Progenitor cell of endocrine pancreas (in vitro differentiated cells): ENCODE data around the gene EXOSC2. TPM values are rescaled to one million over a fixed set of nuclear protein-coding genes. Genes with fewer than 3 reads are reported as not detected.
A peak's percentile ranks its signal among the peaks of the same experiment; 100 is the strongest.

ENCODE experiments used
- DNase-seq: peaks from one replicate; pipeline ENCODE4 v3.0.0; 2021; ENCODE audit warnings: low spot score; ENCODE audit not compliant: unreplicated experiment
- H3K27ac Mint-ChIP-seq: 2 replicates; pipeline ENCODE4 v1.8.0; 2021; ENCODE audit warnings: mild to moderate bottlenecking, moderate library complexity, mixed read lengths
- H3K27me3 Mint-ChIP-seq: 2 replicates; pipeline ENCODE4 v1.8.0; 2021; ENCODE audit warnings: mixed read lengths
- H3K36me3 Mint-ChIP-seq: 2 replicates; pipeline ENCODE4 v1.8.0; 2022; ENCODE audit warnings: mixed read lengths; ENCODE audit not compliant: insufficient read depth
- H3K4me1 Mint-ChIP-seq: 2 replicates; pipeline ENCODE4 v1.8.0; 2021; ENCODE audit warnings: low read depth, mixed read lengths
- H3K4me3 Mint-ChIP-seq: 2 replicates; pipeline ENCODE4 v1.8.0; 2021; ENCODE audit warnings: low read depth, mild to moderate bottlenecking, moderate library complexity, mixed read lengths
- H3K9me3 Mint-ChIP-seq: 2 replicates; pipeline ENCODE4 v1.8.0; 2021; ENCODE audit warnings: low read depth, mixed read lengths
- total RNA-seq: library from RNA; stranded (reverse); gene quantifications from 2 replicates; pipeline ENCODE4 v1.2.1, GENCODE V29; 2021
- TF ChIP-seq, protein P1 (sequence below): fragments of 200-600 bp; sonication (generic); IDR thresholded peaks from one replicate; pipeline ENCODE4 v1.5.0; 2021; ENCODE audit warnings: antibody characterized with exemption, mild to moderate bottlenecking; ENCODE audit not compliant: unreplicated experiment

The EXOSC2 gene
- total RNA-seq, 1 donor from 2014 or later = 45.9 TPM

DNA sequence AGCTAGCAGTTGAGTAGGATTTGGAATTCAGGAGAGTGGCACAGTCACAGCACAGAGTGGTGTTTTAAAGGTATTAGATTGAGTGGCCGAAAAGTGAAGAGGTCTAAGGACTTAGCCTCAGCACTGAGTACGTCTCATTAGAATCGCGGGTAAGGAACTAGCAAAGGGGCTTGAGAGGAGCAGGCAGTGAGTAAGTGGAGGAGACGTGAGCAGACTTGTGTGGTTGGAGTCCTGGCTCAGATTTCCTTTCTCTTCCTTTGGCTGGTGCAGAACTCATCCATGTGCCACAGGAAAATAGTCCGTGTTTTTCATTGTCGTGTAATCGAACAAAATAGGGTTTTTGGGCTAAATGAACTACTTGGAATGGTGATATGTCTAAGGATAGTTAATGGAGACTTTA is 3.4 kb downstream of the EXOSC2 start:
- Mint-ChIP-seq H3K27me3 (no peaks in the 10 kb centered on the region), H3K9me3 (no peaks in the 10 kb centered on the region), H3K27ac (no peak overlapping the region), H3K4me1 (peaks cover 21% of the 10 kb centered on the region), H3K4me3 (no peak overlapping the region), H3K36me3 (peaks cover 24% of the 10 kb centered on the region)
- no peak for DNase-seq
- TF ChIP-seq, protein P1, sequence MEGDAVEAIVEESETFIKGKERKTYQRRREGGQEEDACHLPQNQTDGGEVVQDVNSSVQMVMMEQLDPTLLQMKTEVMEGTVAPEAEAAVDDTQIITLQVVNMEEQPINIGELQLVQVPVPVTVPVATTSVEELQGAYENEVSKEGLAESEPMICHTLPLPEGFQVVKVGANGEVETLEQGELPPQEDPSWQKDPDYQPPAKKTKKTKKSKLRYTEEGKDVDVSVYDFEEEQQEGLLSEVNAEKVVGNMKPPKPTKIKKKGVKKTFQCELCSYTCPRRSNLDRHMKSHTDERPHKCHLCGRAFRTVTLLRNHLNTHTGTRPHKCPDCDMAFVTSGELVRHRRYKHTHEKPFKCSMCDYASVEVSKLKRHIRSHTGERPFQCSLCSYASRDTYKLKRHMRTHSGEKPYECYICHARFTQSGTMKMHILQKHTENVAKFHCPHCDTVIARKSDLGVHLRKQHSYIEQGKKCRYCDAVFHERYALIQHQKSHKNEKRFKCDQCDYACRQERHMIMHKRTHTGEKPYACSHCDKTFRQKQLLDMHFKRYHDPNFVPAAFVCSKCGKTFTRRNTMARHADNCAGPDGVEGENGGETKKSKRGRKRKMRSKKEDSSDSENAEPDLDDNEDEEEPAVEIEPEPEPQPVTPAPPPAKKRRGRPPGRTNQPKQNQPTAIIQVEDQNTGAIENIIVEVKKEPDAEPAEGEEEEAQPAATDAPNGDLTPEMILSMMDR = no peak

DNA sequence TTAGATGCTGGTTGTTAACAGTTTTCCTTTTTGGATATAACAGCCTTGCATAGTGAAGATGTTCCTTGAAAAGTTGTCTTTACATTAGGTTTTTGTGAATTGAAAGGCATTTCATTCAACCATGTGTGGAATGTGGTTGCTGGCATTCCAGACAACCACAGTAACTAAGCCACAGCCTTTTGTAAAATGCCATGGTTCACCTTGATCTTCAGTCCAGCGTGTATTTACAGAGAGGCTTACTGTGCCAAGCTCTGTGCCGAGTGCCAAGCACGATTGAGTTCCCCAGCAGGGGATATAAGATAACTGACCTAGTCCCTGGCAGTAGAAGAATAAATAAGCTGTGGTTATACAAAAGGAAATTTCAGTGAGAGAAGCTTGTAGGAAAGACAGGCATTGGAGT is 4.9 kb downstream of the EXOSC2 start:
- TF ChIP-seq, protein P1 = no peak
- peaks cover 32% of the 10 kb centered on the region for H3K36me3 Mint-ChIP-seq
- no peak overlapping the region for H3K4me3 Mint-ChIP-seq
- no peak for DNase-seq
- no peak overlapping the region for H3K27ac Mint-ChIP-seq
- no peaks in the 10 kb centered on the region for H3K27me3 Mint-ChIP-seq
- no peaks in the 10 kb centered on the region for H3K9me3 Mint-ChIP-seq
- H3K4me1 Mint-ChIP-seq = peaks cover 9% of the 10 kb centered on the region

DNA sequence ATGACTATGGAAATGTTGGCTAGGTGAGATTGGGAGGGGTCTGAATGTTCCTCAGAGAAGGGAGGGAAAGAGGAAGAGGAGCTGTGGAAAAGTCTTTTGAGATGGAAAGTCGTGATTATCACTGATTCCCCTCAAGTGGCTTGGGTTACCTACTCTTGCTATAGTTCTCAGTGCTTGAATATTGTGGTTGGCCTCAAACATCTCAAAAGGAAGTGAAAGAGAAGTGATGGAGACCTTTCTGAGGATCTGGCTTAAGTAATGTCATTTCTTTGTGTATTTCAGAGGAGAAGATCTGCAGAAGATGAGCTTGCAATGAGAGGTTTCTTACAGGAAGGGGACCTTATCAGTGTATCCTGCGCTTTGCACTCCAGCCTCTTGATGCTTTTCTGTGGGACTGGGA is 5.5 kb downstream of the EXOSC2 start:
- Mint-ChIP-seq H3K9me3 (no peaks in the 10 kb centered on the region), H3K4me1 (peaks cover 9% of the 10 kb centered on the region), H3K27ac (no peak overlapping the region), H3K4me3 (no peak overlapping the region), H3K27me3 (no peaks in the 10 kb centered on the region), H3K36me3 (peaks cover 35% of the 10 kb centered on the region)
- TF ChIP-seq, protein P1 = no peak
- no peak for DNase-seq

DNA sequence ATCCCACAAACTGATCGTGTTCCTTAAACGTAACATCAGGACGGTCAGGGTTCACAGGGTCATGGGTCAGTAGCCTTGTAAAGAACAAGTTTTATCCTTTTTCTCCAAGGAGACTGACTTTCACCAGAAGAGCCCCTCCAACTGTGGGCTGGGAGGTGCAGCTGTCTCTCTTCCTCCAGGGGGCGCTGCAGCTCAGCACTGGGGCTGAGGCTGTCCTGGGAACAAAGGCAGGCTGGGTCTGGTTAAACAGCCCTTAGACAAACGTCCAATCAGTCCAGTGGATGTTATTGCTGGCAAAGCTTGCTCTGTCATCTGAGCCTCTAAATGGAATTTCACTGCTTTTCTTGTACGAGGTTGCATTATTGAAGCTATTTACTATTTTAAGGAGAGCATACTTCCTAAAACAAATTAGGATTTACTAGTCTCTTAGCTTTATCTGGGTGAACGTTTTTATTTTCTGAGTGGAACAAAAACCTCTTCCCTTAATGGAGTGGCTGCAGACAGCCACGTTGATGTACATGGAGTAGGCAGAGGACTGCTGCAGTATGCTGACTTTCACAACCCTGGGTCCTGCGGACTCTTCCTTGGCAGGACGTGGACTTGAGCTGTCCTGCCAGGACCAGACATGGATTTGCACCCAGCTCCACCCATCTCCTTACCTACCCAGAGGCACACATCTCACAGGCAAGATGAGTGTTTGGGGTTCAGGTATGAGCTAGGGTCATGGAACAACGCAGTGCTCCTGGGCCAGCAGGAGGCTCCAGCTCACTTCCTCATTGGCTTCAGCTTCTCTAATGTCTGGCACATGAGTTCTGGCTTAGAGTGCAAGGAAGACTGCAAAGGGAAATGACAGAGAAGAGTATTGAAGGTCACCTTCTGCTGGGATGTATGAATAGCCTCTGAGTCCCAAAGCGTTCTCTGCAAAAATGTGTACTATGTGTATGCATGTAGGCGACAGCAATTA is 7.8 kb downstream of the EXOSC2 start:
- Mint-ChIP-seq H3K36me3 (peaks cover 34% of the 10 kb centered on the region), H3K9me3 (no peaks in the 10 kb centered on the region), H3K27ac (peak overlapping the region; percentile 77), H3K4me1 (no peaks in the 10 kb centered on the region), H3K4me3 (no peak overlapping the region), H3K27me3 (no peaks in the 10 kb centered on the region)
- TF ChIP-seq, protein P1 = peak; percentile 97
- DNase-seq = peak; percentile 82

DNA sequence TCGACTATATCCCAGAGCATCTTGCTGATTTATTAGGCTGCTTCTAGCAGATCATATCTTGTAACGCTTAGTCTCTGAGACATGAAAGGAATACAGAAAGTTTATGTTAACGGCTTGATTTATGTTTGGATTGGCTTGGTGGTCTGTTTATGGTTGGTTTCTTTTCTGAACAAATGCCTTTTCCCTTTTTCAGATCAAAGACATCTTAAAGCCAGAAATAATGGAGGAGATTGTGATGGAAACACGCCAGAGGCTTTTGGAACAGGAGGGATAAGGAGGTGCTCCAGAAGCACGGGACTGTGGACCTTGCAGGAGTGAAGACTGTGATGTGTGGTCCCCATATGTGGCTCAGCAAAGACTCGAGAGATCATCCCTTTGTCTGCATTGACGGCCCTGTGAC is 9.9 kb downstream of the EXOSC2 start:
- Mint-ChIP-seq H3K36me3 (peaks cover 24% of the 10 kb centered on the region), H3K27me3 (no peaks in the 10 kb centered on the region), H3K27ac (no peak overlapping the region), H3K4me1 (no peaks in the 10 kb centered on the region), H3K4me3 (no peak overlapping the region), H3K9me3 (no peaks in the 10 kb centered on the region)
- TF ChIP-seq, protein P1 = no peak
- no peak for DNase-seq
